GM23338 (cell line): Measurements from ENCODE around the gene CCDC106. TPM values are rescaled to one million over a fixed set of nuclear protein-coding genes. Genes with fewer than 3 reads are reported as not detected.
A peak's percentile ranks its signal among the peaks of the same experiment; 100 is the strongest.

ENCODE experiments used
- ATAC-seq: fragments of 200-7000 bp; cut with Tn5 transposase; 3 replicates; pipeline ENCODE4 v1.9.1; 2020
- DNase-seq: peaks from one replicate; pipeline ENCODE4 v3.0.0-alpha.2; 2015; ENCODE audit warnings: low spot score
- H2AFZ ChIP-seq: fragments of 200-600 bp; sonication (generic); 2 replicates; pipeline ENCODE4 v1.8.0; 2016; ENCODE audit warnings: antibody characterized with exemption, mild to moderate bottlenecking, moderate library complexity
- H3F3A ChIP-seq: fragments of 200-600 bp; sonication (generic); replicated peaks from 2 replicates; pipeline ENCODE4 v1.8.0; 2017; ENCODE audit warnings: antibody characterized with exemption, mixed run types, low read depth
- H3K27ac ChIP-seq: fragments of 200-600 bp; sonication (generic); 2 replicates; pipeline ENCODE4 v1.6.1; 2016; ENCODE audit warnings: low read depth
- H3K27me3 ChIP-seq: fragments of 200-600 bp; sonication (generic); 2 replicates; pipeline ENCODE4 v1.8.0; 2016; ENCODE audit warnings: mild to moderate bottlenecking, mixed run types, moderate library complexity; ENCODE audit not compliant: insufficient read depth
- H3K36me3 ChIP-seq: fragments of 200-600 bp; sonication (generic); 2 replicates; pipeline ENCODE4 v1.8.0; 2016; ENCODE audit warnings: mild to moderate bottlenecking; ENCODE audit not compliant: insufficient read depth
- H3K4me1 ChIP-seq: fragments of 200-600 bp; sonication (generic); 2 replicates; pipeline ENCODE4 v1.8.0; 2016; ENCODE audit warnings: mild to moderate bottlenecking, moderate library complexity; ENCODE audit not compliant: insufficient read depth
- H3K4me2 ChIP-seq: fragments of 200-600 bp; sonication (generic); 2 replicates; pipeline ENCODE4 v1.7.1; 2017; ENCODE audit warnings: mixed run types
- H3K4me3 ChIP-seq: fragments of 200-600 bp; sonication (generic); 2 replicates; pipeline ENCODE4 v1.6.1; 2016; ENCODE audit warnings: mixed run types
- H3K79me2 ChIP-seq: fragments of 200-600 bp; sonication (generic); replicated peaks from 2 replicates; pipeline ENCODE4 v1.8.0; 2017; ENCODE audit warnings: mild to moderate bottlenecking; ENCODE audit not compliant: insufficient read depth
- H3K9me2 ChIP-seq: fragments of 200-600 bp; sonication (generic); 2 replicates; pipeline ENCODE4 v1.8.0; 2017; ENCODE audit not compliant: insufficient read depth
- H4K20me1 ChIP-seq: fragments of 200-600 bp; sonication (generic); replicated peaks from 2 replicates; pipeline ENCODE4 v1.8.0; 2017; ENCODE audit warnings: mild to moderate bottlenecking; ENCODE audit not compliant: insufficient read depth
- H3K27ac Mint-ChIP-seq: 2 replicates; pipeline ENCODE4 v1.8.0; 2020; ENCODE audit warnings: inconsistent platforms, mild to moderate bottlenecking, moderate library complexity, mixed read lengths
- H3K27me3 Mint-ChIP-seq: 3 replicates; pipeline ENCODE4 v1.8.0; 2022; ENCODE audit warnings: low read depth, mild to moderate bottlenecking, moderate library complexity, mixed read lengths, inconsistent platforms; ENCODE audit not compliant: insufficient read depth, poor library complexity
- H3K36me3 Mint-ChIP-seq: 3 replicates; pipeline ENCODE4 v1.8.0; 2021; ENCODE audit warnings: low read depth, mild to moderate bottlenecking, inconsistent platforms, moderate library complexity, mixed read lengths
- H3K4me1 Mint-ChIP-seq: 3 replicates; pipeline ENCODE4 v1.8.0; 2020; ENCODE audit warnings: mild to moderate bottlenecking, inconsistent platforms, mixed read lengths
- H3K4me3 Mint-ChIP-seq: 3 replicates; pipeline ENCODE4 v1.8.0; 2021; ENCODE audit warnings: moderate library complexity, mild to moderate bottlenecking, inconsistent platforms, mixed read lengths
- H3K9me3 Mint-ChIP-seq: 3 replicates; pipeline ENCODE4 v1.8.0; 2020; ENCODE audit warnings: moderate library complexity, mild to moderate bottlenecking, inconsistent platforms, mixed read lengths
- CTCF ChIP-seq, 2 experiments: fragments of 200-600 bp in 1 of 2; sonication (generic) in 1 of 2; conservative IDR thresholded peaks; 2 replicates each; pipeline versions ENCODE4 v1.5.1 to v1.6.1; 2016 to 2017; ENCODE audit warnings: antibody characterized with exemption in 2 of 2, low read depth in 2 of 2, mild to moderate bottlenecking in 2 of 2, moderate library complexity in 1 of 2
- ETS1 ChIP-seq: IDR thresholded peaks from 2 replicates; pipeline ENCODE4 v1.6.1; 2016; ENCODE audit warnings: antibody characterized with exemption
- ZNF114 ChIP-seq: fragments of 250-450 bp; sonication (Bioruptor Pico); IDR thresholded peaks from 2 replicates; pipeline ENCODE4 v1.5.0; 2020; ENCODE audit warnings: mild to moderate bottlenecking, moderate library complexity
- ZNF331 ChIP-seq: fragments of 250-450 bp; sonication (Bioruptor Pico); IDR thresholded peaks from 2 replicates; pipeline ENCODE4 v1.5.0; 2020; ENCODE audit warnings: low read depth, mild to moderate bottlenecking, moderate library complexity
- ZNF462 ChIP-seq: fragments of 250-450 bp; sonication (Bioruptor Pico); IDR thresholded peaks from 2 replicates; pipeline ENCODE4 v1.5.0; 2020; ENCODE audit warnings: mild to moderate bottlenecking, moderate library complexity
- polyA plus RNA-seq: library from polyadenylated mRNA; unstranded; fragments of >200 nt; fragmentation: Nextera tagmentation; extraction: Ambion mirVana; gene quantifications from 2 replicates; pipeline ENCODE4 v1.2.1, GENCODE V29; 2016
- total RNA-seq: library from RNA; depleted of rRNA; stranded (reverse); fragments of >200 nt; shearing (Covaris generic); gene quantifications from 2 replicates; pipeline ENCODE4 v1.2.3, GENCODE V29; 2014

The CCDC106 gene
- total and polyA plus RNA-seq, 2 experiments from 2014 or later, result 12.0 to 17.6 TPM

DNA sequence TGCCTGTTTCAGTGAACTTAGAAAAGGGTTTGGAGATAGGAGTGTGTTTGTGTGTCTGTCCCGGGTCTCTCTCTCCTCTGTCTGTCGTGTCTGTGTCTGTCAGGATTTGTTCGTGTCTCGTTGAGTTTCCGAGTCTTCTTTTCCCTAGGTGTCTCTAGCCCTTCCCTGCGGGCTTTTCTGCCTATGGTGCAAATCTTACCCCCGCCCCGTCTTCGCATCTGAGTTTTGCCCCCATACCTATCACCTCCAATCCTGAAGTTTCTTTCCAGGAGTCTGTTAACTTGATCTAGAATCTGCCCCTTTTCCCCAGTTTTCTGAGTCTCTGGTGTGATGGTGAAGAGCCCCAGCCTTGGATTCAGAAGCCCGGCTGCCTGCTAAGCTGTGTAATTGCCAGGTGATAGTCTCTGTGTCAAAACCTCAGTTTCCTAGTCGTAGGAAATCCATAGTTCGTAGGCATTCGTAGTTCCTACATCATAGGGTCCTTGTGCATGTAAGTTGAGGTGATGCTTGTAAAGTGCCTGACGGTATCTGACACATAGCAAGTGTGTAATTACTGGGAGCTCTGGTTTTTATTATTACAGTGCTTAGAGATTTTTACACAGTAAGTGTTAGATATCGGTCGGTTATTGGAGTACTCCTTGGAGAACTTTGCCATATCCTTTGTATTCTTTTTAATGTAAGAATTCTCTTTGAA lies 27.8 kb downstream of the CCDC106 start (continued):
- TF ChIP-seq ZNF462 (CRISPR knock-in tag), result no peak
- TF ChIP-seq ETS1, result no peak
- no peak for TF ChIP-seq ZNF331 (CRISPR knock-in tag)

- no peak overlapping the region; the same call in 1 of the 2 replicates for H3K27ac Mint-ChIP-seq
- H3K4me3 Mint-ChIP-seq, result peak overlapping the region; percentile 96
- peaks cover 30% of the 10 kb centered on the region for H3K4me1 Mint-ChIP-seq
Measured at GRCh38 chr19:55676383-55676782, 28.4 kb downstream of the CCDC106 start.

More at GRCh38 chr19:55676383-55676782, 28.4 kb downstream of the CCDC106 start:
- Histone ChIP-seq H3F3A (peaks cover 26% of the 10 kb centered on the region; the same call in 1 of the 2 replicates), H3K9me2 (no peaks in the 10 kb centered on the region), H3K36me3 (peaks cover 8% of the 10 kb centered on the region; the same call in 1 of the 2 replicates), H3K4me1 (peaks cover 32% of the 10 kb centered on the region), H3K27ac (no peak overlapping the region), H3K27me3 (no peaks in the 10 kb centered on the region), H3K4me3 (peak overlapping the region; percentile 96), H2AFZ (no peak overlapping the region), H3K4me2 (peak overlapping the region; percentile 98), H4K20me1 (peaks cover 43% of the 10 kb centered on the region), H3K79me2 (peaks cover 59% of the 10 kb centered on the region)
- TF ChIP-seq ZNF114 (no peak), CTCF (conservative IDR thresholded peaks at IDR 0.05; ENCODE audit: low read depth in 2 of 2) (no peak), ETS1 (no peak)
- Mint-ChIP-seq H3K9me3 (peaks cover 4% of the 10 kb centered on the region; the same call in 2 of the 3 replicates), H3K27me3 (peaks cover 25% of the 10 kb centered on the region), H3K36me3 (peaks cover 56% of the 10 kb centered on the region)
- DNase-seq (no peak), ATAC-seq (no peak)
